Psoas muscle (tissue), 8 donors: ENCODE data around the gene LMO4. TPM values are rescaled to one million over a fixed set of nuclear protein-coding genes. Genes with fewer than 3 reads are reported as not detected.

Experiments used
- ATAC-seq, 4 donors: fragments of 200-7000 bp; cut with Tn5 transposase; one replicate each; pipeline ENCODE4 v1.9.1; 2020; ENCODE audit warnings: moderate library complexity in 3 of 4, mild to moderate bottlenecking in 2 of 4
- DNase-seq, 2 donors: peaks; one replicate each; pipeline ENCODE4 v3.0.0-alpha.2; 2020
- H3K27ac ChIP-seq: fragments of 200-600 bp; one replicate; pipeline ENCODE4 v1.8.0; 2022
- H3K27me3 ChIP-seq, 3 donors: fragments of 200-600 bp in 1 of 3; one replicate each; pipeline versions ENCODE4 v1.6.1 to v1.8.0; 2013 to 2022; ENCODE audit warnings: low read length in 2 of 3, mild to moderate bottlenecking in 2 of 3, moderate library complexity in 1 of 3; ENCODE audit not compliant: insufficient read depth in 3 of 3
- H3K36me3 ChIP-seq, 2 donors: fragments of 200-600 bp in 1 of 2; one replicate each; pipeline versions ENCODE4 v1.6.1 to v1.8.0; 2013 to 2022; ENCODE audit warnings: low read depth in 1 of 2, mild to moderate bottlenecking in 1 of 2, moderate library complexity in 1 of 2; ENCODE audit not compliant: insufficient read depth in 1 of 2
- H3K4me1 ChIP-seq: fragments of 200-600 bp; one replicate; pipeline ENCODE4 v1.8.0; 2022
- H3K4me3 ChIP-seq: fragments of 200-600 bp; one replicate; pipeline ENCODE4 v1.8.0; 2022; ENCODE audit warnings: mild to moderate bottlenecking
- H3K9me3 ChIP-seq: fragments of 200-600 bp; one replicate; pipeline ENCODE4 v1.8.0; 2022
- CTCF ChIP-seq: fragments of 200-600 bp; IDR thresholded peaks from one replicate; pipeline ENCODE4 v1.8.0; 2022; ENCODE audit warnings: antibody characterized with exemption
- WGBS, 3 donors: extraction: QIAGEN DNeasy Blood & Tissue Kit; methylation state at CpG; one replicate each; pipeline versions ENCODE4 v1.1.6 to v1.1.7; 2013; 5-methylcytosine and 5-hydroxymethylcytosine counted together
- intact Hi-C, 2 donors: fragments of 100-400 bp; cut with DNase I; formaldehyde crosslinking; loops; one replicate each; pipeline versions ENCODE4 v1.11.0 to v1.14.2; 2022
- polyA plus RNA-seq, 3 donors: library from polyadenylated mRNA; stranded (reverse); fragments of 200-250 nt; gene quantifications; one replicate each; pipeline ENCODE4 v1.2.3, GENCODE V29; 2013
- total RNA-seq, 4 donors: library from RNA; stranded (reverse); fragmentation: NEBNext Ultra II Directional in 2 of 4; extraction: Animal tissue kit (Norgen Biotek cat#: 25700) in 2 of 4; gene quantifications; one replicate each; pipeline versions ENCODE4 v1.2.1 to v1.2.4, GENCODE V29; 2021 to 2023
- donor health status: healthy with polysubstance abuse.
- donor health status: DM: no; HTN: no; CAD: no; lungs with moderate emphysema.
- donor health status: Bipolar disorder and iron deficiency.
- donor health status: healthy.
- donor health status: DM: yes; HTN: yes; CAD: no.
- donor health status: DM: no; HTN: no; CAD: no.
- donor health status: DM: no; HTN: no; CAD: no.
- donor health status: DM: yes; HTN: yes; CAD: no.

Gene LMO4
- total and polyA plus RNA-seq, 7 donors, result 19.8 to 75.9 (median 30.8) TPM

DNA sequence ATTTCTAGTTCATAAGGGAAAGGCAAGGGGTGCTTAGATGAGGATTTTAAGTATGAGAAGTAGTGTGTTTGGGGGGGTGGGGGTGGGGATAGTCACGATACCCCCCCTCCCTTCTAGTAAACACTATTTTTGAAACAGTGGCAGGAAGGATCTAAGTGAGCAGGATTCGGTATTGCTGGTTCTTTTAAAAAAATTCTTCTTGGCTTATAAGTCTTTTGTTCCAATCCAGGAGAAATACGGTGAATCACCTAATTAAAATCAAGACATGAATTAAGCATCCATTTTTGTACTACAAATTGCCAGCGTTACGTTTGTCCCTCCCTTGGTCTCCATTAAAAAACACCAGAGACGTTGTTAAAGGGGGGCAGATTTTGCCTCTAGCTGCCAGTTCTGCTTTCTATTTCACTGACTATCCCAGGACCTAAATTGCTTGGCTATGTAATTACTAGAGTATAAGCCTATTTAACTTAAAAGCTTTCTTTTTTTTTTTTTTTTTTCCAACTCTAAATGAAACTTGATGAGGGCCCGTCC lies 911 bp downstream of the LMO4 start:
- Histone ChIP-seq H3K27ac (peak overlapping the region; percentile 92), H3K4me1 (peaks cover 20% of the 10 kb centered on the region), H3K36me3 (peaks cover 0 to 11% of the 10 kb centered on the region in 2 donors), H3K27me3 (no peaks in the 10 kb centered on the region), H3K9me3 (no peaks in the 10 kb centered on the region), H3K4me3 (peak overlapping the region; percentile 71)
- 1 to 3% (median 2%) methylated on average over 7 of the region's 7 CpGs for WGBS, 3 donors
- DNase-seq (no peak), ATAC-seq (no peak)
- no peak for TF ChIP-seq CTCF
- intact Hi-C loops, result loop anchor here (5.0 to 10.0 kb wide), 4 partner anchors 197 to 625 kb away; no protein-coding TSS in a partner anchor

GRCh38 chr1:87330057-87330884 lies 1.6 kb downstream of the LMO4 start:
- Histone ChIP-seq H3K27ac (peak overlapping the region; percentile 92), H3K4me1 (peaks cover 20% of the 10 kb centered on the region), H3K27me3 (no peaks in the 10 kb centered on the region), H3K9me3 (no peaks in the 10 kb centered on the region), H3K36me3 (peaks cover 0 to 11% of the 10 kb centered on the region in 2 donors), H3K4me3 (peak overlapping the region; percentile 71)
- WGBS, 3 donors, result 4 to 12% (median 5%) methylated on average over 19 of the region's 19 CpGs
- no peak for DNase-seq
- no peak for ATAC-seq
- intact Hi-C loops, result loop anchor here in 1 of 2 donors (5.0 kb wide), 1 partner anchor 413 kb away; no protein-coding TSS in a partner anchor
- no peak for TF ChIP-seq CTCF

DNA sequence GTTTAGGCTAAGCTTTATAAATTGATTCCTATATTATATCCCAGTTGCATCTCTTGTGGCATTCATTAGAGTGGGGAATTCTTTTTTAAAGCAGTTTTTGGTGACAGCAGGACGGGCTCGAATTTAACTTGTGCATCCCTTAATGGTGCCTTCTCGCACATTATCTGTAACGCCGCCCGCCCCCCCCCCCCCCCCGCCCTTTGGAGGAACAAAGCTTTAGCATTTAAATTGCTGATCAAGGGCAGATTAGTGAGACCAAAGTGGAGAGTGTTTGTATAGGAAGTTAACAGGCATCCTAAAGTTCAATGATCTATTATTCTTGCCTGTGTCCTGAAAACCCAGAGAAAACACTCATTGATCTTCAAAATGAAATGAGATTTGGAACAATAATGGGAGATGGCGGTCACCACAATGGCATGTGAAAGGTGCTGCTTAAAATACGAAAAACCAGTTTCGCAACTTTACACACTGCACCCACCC lies 2.2 kb downstream of the LMO4 start:
- 1% methylated on average over 7 to 10 of the region's 10 CpGs for WGBS, 3 donors
- intact Hi-C loops, result loop anchor here in 1 of 2 donors (5.0 kb wide), 1 partner anchor 414 kb away; no protein-coding TSS in a partner anchor
- peak overlapping the region; percentile 92 for H3K27ac ChIP-seq
- peak overlapping the region; percentile 71 for H3K4me3 ChIP-seq
- DNase-seq, result no peak
- H3K36me3 ChIP-seq, result peaks cover 0 to 11% of the 10 kb centered on the region in 2 donors
- ATAC-seq, result no peak
- peaks cover 24% of the 10 kb centered on the region for H3K4me1 ChIP-seq
- no peaks in the 10 kb centered on the region for H3K9me3 ChIP-seq
- H3K27me3 ChIP-seq, result no peaks in the 10 kb centered on the region
- TF ChIP-seq CTCF, result no peak

- intact Hi-C loops, result loop anchor here in 1 of 2 donors (5.0 kb wide), 1 partner anchor 414 kb away; no protein-coding TSS in a partner anchor
- TF ChIP-seq CTCF, result no peak
- ATAC-seq, result peak in 3 of 4 donors; percentile 14 to 30 (median 25)
- H3K27me3 ChIP-seq, result no peaks in the 10 kb centered on the region
- peak overlapping the region; percentile 66 for H3K27ac ChIP-seq
- peak; percentile 78 to 86 for DNase-seq
- H3K9me3 ChIP-seq, result no peaks in the 10 kb centered on the region
- peaks cover 2 to 11% of the 10 kb centered on the region in 2 donors for H3K36me3 ChIP-seq
- WGBS, 3 donors, result 0 to 1% (median 1%) methylated on average over 45 to 64 of the region's 65 CpGs
- peak overlapping the region; percentile 71 for H3K4me3 ChIP-seq
- peaks cover 30% of the 10 kb centered on the region for H3K4me1 ChIP-seq
Observed at GRCh38 chr1:87331365-87332241, 2.9 kb downstream of the LMO4 start.
